Measurements from ENCODE around the gene OR4E1. TPM values are rescaled to one million over a fixed set of nuclear protein-coding genes. Genes with fewer than 3 reads are reported as not detected.
"Not testable (repeated sequence)": the region's sequence is repeated elsewhere in the genome, so short reads cannot be mapped to it uniquely, and the experiment has no call there.

The OR4E1 gene
- total and polyA plus RNA-seq, 3 donors from 2014 or later = 0.16 to 0.47 TPM; not detected in 1

- H3K4me3 ChIP-seq = no peak overlapping the region
- no peak overlapping the region for H3K27ac ChIP-seq
- TF ChIP-seq CTCF (IDR thresholded peaks at IDR 0.05) (no peak), POLR2A (IDR thresholded peaks at IDR 0.05) (no peak)
- no peak for DNase-seq
- no peaks in the 10 kb centered on the region for H3K27me3 ChIP-seq
- no peaks in the 10 kb centered on the region for H3K36me3 ChIP-seq (ENCODE audit: low read depth, missing control alignments)
- intact Hi-C loops (cut with DNase I; ENCODE audit: low total_unique reads) = no loop called here
- no peaks in the 10 kb centered on the region for H3K9me3 ChIP-seq
- no peaks in the 10 kb centered on the region for H3K4me1 ChIP-seq
Measured at GRCh38 chr14:21647380-21647779, 26.2 kb downstream of the OR4E1 start.

GRCh38 chr14:21643407-21643806, 30.2 kb downstream of the OR4E1 start:
- H3K36me3 ChIP-seq (ENCODE audit: low read depth, missing control alignments) = no peaks in the 10 kb centered on the region
- H3K9me3 ChIP-seq = no peaks in the 10 kb centered on the region
- DNase-seq = no peak
- WGBS, 2 donors = 43 to 67% methylated on average over 5 of the region's 5 CpGs
- H3K4me1 ChIP-seq = no peaks in the 10 kb centered on the region
- no peaks in the 10 kb centered on the region for H3K27me3 ChIP-seq
- TF ChIP-seq POLR2A (IDR thresholded peaks at IDR 0.05) (no peak), CTCF (IDR thresholded peaks at IDR 0.05) (no peak)
- H3K27ac ChIP-seq = no peak overlapping the region
- H3K4me3 ChIP-seq = no peak overlapping the region
- intact Hi-C loops (cut with DNase I; ENCODE audit: low total_unique reads) = no loop called here

- Histone ChIP-seq H3K4me3 (no peak overlapping the region), H3K27ac (no peak overlapping the region), H3K9me3 (no peaks in the 10 kb centered on the region), H3K27me3 (no peaks in the 10 kb centered on the region), H3K4me1 (no peaks in the 10 kb centered on the region), H3K36me3 (ENCODE audit: low read depth, missing control alignments) (no peaks in the 10 kb centered on the region)
- 33 to 53% methylated on average over 3 of the region's 3 CpGs for WGBS, 2 donors
- TF ChIP-seq POLR2A (IDR thresholded peaks at IDR 0.05) = no peak
- no peak for TF ChIP-seq CTCF (IDR thresholded peaks at IDR 0.05)
- intact Hi-C loops (cut with DNase I; ENCODE audit: low total_unique reads) = no loop called here
- no peak for DNase-seq
Measured at GRCh38 chr14:21642683-21643082, 30.9 kb downstream of the OR4E1 start.

GRCh38 chr14:21634840-21635239, 38.8 kb downstream of the OR4E1 start, which contains the start of gene OR10G2:
Gene OR10G2, minus strand, starts transcription at chr14:21634940. Its CDS starts 98 bp downstream, at chr14:21634842.
- TF ChIP-seq CTCF (IDR thresholded peaks at IDR 0.05) (no peak), POLR2A (IDR thresholded peaks at IDR 0.05) (no peak)
- WGBS, 2 donors = 77 to 86% methylated on average over 4 of the region's 4 CpGs
- Histone ChIP-seq H3K4me3 (no peak within 1 kb of the TSS), H3K9me3 (no peaks in the 10 kb centered on the region), H3K4me1 (no peaks in the 10 kb centered on the region), H3K27me3 (no peaks in the 10 kb centered on the region), H3K36me3 (ENCODE audit: low read depth, missing control alignments) (no peaks in the 10 kb centered on the region), H3K27ac (no peak within 1 kb of the TSS)
- DNase-seq = no peak
- intact Hi-C loops (cut with DNase I; ENCODE audit: low total_unique reads) = no loop called here

- TF ChIP-seq CTCF (IDR thresholded peaks at IDR 0.05) = no peak
- DNase-seq = no peak
- H3K27me3 ChIP-seq = no peaks in the 10 kb centered on the region
Measured at GRCh38 chr14:21631084-21631483, 42.5 kb downstream of the OR4E1 start.

GRCh38 chr14:21630503-21630902, 43.1 kb downstream of the OR4E1 start:
- H3K9me3 ChIP-seq; H3K4me3 ChIP-seq; H3K27me3 ChIP-seq; intact Hi-C loops (cut with DNase I; ENCODE audit: low total_unique reads); H3K27ac ChIP-seq; H3K36me3 ChIP-seq (ENCODE audit: low read depth, missing control alignments); H3K4me1 ChIP-seq; DNase-seq: not testable (repeated sequence)
- WGBS, 2 donors = 96 to 100% methylated on average over 1 of the region's 1 CpG

More at GRCh38 chr14:21631084-21631483, 42.5 kb downstream of the OR4E1 start:
- Histone ChIP-seq H3K4me1 (no peaks in the 10 kb centered on the region), H3K9me3 (no peaks in the 10 kb centered on the region), H3K36me3 (ENCODE audit: low read depth, missing control alignments) (no peaks in the 10 kb centered on the region), H3K27ac (no peak overlapping the region), H3K4me3 (no peak overlapping the region)
- WGBS, 2 donors = 24 to 62% methylated on average over 3 of the region's 3 CpGs
- intact Hi-C loops (cut with DNase I; ENCODE audit: low total_unique reads) = no loop called here
